PFSK-1 (cell line): ENCODE measurements around the gene C10orf71.

Source experiments
- FOXP2 ChIP-seq: optimal IDR thresholded peaks from 2 replicates; pipeline ENCODE3; 2011; ENCODE audit warnings: borderline replicate concordance, control low read depth, inconsistent platforms; ENCODE audit not compliant: insufficient read depth; ENCODE audit errors: extremely low read length, extremely low read depth
- POLR2AphosphoS5 ChIP-seq: IDR thresholded peaks from 2 replicates; pipeline ENCODE4 v1.6.1; 2012; ENCODE audit warnings: low read depth, mild to moderate bottlenecking, control low read depth, low read length, moderate library complexity
- SIN3A ChIP-seq: IDR thresholded peaks from 2 replicates; pipeline ENCODE4 v1.6.1; 2012; ENCODE audit warnings: mild to moderate bottlenecking, low read length, moderate library complexity, borderline replicate concordance; ENCODE audit not compliant: insufficient read depth
- TAF1 ChIP-seq: IDR thresholded peaks from 2 replicates; pipeline ENCODE4 v1.6.1; 2012; ENCODE audit warnings: low read length, control low read depth, borderline replicate concordance; ENCODE audit not compliant: insufficient read depth
- TF ChIP-seq, protein P1 (sequence below), 2 experiments: IDR thresholded peaks; 2 replicates each; pipeline versions ENCODE4 v1.6.1 to v1.8.0; 2011 to 2012; ENCODE audit warnings: low read depth in 2 of 2, low read length in 2 of 2, control low read depth in 1 of 2, inconsistent platforms in 1 of 2, mild to moderate bottlenecking in 1 of 2, moderate library complexity in 1 of 2; ENCODE audit not compliant: insufficient read depth in 1 of 2

The C10orf71 gene

DNA sequence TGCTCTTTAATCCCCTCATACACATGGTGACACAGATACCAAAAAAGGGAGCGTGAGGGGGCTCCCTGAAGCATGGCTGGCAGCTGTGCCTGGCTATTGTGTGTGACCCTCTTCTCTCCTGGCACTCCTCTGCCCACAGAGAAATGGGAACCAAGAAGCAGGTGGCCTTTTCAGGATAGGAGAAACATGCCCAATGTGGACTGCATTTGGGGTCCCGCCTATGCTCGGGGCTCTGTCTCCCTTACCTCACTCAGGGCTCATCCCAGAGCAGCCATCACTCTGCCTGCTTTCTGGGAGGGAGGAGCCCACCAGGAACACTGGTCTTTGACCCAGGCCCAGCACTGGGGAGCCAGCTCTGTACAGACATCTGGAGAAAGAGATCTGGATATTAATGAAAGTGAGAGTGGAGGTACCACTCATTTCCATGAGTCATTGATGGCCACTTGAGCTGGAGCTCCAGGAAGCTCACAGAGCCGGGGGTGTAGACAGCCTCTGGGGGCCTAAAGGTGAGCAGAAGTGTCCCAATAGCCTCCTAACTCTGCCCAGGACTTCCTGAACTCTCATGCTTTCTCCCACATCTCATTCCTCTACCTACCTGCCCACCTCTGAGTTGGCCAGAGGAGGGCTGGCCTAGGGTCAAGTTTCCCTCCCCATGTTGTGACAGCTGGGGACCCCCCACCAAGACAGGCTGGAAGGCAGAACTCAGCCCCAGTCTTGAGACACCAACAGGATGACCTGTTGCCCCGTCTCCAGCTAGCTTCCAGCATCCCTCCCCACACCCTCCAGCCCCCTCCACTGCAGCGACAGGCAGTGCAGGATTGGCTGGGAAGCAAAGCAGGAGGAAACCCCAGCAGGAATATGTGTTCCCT is 54.3 kb downstream of the C10orf71 start:
- TF ChIP-seq, protein P1, sequence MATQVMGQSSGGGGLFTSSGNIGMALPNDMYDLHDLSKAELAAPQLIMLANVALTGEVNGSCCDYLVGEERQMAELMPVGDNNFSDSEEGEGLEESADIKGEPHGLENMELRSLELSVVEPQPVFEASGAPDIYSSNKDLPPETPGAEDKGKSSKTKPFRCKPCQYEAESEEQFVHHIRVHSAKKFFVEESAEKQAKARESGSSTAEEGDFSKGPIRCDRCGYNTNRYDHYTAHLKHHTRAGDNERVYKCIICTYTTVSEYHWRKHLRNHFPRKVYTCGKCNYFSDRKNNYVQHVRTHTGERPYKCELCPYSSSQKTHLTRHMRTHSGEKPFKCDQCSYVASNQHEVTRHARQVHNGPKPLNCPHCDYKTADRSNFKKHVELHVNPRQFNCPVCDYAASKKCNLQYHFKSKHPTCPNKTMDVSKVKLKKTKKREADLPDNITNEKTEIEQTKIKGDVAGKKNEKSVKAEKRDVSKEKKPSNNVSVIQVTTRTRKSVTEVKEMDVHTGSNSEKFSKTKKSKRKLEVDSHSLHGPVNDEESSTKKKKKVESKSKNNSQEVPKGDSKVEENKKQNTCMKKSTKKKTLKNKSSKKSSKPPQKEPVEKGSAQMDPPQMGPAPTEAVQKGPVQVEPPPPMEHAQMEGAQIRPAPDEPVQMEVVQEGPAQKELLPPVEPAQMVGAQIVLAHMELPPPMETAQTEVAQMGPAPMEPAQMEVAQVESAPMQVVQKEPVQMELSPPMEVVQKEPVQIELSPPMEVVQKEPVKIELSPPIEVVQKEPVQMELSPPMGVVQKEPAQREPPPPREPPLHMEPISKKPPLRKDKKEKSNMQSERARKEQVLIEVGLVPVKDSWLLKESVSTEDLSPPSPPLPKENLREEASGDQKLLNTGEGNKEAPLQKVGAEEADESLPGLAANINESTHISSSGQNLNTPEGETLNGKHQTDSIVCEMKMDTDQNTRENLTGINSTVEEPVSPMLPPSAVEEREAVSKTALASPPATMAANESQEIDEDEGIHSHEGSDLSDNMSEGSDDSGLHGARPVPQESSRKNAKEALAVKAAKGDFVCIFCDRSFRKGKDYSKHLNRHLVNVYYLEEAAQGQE (IDR thresholded peaks at IDR 0.05; ENCODE audit: insufficient read depth in 1 of 2, low read depth in 2 of 2, low read length in 2 of 2), result no peak
- TF ChIP-seq SIN3A, result no peak

DNA sequence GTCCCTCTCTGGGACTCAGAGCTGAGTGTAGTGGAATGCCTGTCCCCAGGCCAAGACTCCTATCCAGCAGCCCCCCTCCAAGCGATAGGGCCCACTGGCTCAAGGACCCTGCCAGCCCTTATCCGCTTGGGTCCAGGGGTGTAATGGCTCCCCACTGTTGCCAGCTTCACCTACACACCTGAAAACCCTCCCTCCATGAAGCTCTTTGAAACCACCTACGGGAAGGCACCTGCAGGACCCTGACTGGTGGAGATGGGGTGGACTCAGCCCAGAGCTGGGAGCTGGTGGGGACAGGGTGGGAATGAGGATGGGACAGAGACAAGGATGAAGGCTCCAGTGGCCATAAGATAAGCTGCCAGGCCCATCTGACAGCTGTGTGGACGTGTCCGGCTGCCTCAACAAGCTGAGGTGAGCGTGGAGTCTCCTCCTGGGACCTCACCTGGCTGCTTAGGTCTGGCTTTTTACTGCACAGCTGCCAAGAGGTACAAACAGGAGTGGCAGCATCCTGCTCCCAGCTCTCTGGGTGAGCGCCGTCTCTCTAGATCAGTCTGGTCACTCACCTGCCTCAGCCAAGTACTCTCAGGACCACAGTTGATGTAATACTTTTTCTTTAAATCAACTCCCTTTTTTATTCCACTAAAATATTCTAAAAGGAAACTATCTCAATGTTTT is 55.1 kb downstream of the C10orf71 start:
- TF ChIP-seq POLR2AphosphoS5 (no peak), SIN3A (no peak), TAF1 (no peak), FOXP2 (no peak)
- TF ChIP-seq, protein P1 (IDR thresholded peaks at IDR 0.05; ENCODE audit: insufficient read depth in 1 of 2, low read depth in 2 of 2, low read length in 2 of 2), result no peak

DNA sequence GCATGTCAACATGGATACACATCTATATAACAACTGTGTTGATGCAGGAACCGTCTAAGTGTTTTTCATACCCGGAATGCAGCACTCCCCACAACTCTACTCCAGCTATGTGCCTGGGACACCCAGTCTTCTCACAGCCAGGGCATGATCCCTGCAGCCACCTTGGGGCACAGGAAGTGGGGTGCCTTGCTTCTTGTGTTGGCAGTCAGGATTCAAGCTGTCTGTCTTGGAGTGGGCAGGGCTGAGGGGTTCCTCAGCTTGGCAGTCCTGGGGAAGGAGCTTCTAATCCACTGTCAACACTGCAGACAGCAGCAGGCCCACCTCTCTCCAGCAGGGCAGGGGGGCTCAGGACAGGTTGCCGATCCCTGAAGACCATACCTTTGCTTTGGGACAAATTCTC is 55.6 kb downstream of the C10orf71 start:
- TF ChIP-seq FOXP2 (no peak), POLR2AphosphoS5 (no peak), TAF1 (no peak), SIN3A (no peak)
- TF ChIP-seq, protein P1 (IDR thresholded peaks at IDR 0.05; ENCODE audit: insufficient read depth in 1 of 2, low read depth in 2 of 2, low read length in 2 of 2), result no peak

DNA sequence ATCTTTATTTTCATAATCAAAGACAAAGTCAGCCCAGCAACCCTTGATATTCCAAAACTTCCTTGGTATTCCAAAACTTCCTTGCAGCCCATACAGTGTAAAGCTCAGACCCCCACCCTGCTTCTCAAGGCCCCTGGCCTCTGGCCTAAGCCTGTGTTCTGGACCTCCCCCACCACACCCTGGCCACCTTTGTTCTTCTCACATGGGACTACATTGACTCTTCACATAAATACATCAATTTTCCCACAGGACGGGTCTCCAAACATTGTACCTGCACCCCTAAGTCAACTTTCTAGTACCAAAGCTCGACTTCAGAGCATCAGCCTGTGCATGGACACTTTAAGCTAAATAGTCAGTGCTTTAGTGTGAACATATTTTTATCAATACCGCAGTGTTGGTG is 56.3 kb downstream of the C10orf71 start:
- TF ChIP-seq, protein P1 (IDR thresholded peaks at IDR 0.05; ENCODE audit: insufficient read depth in 1 of 2, low read depth in 2 of 2, low read length in 2 of 2), result no peak
- TF ChIP-seq SIN3A, result no peak

DNA sequence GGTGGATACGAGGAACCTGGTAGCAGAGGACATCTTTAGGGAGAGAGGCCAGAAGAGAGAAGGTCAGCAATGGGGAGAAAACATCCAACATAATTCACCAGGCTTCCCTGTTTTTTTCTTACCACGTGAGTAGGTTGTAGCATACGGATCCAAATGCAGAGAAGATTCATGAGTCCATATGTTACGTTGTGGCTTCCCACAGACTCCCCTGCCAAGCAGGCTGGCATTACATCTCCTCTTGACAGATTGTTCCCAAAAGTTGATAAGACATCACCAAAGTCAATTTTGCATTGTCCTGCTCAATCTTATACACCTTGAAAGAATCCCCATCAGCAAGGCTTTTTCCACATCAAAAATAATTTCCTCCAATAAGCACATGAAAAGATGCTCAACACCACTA is 57.2 kb downstream of the C10orf71 start:
- TF ChIP-seq, protein P1 (IDR thresholded peaks at IDR 0.05; ENCODE audit: insufficient read depth in 1 of 2, low read depth in 2 of 2, low read length in 2 of 2), result no peak
- TF ChIP-seq FOXP2 (no peak), SIN3A (no peak), POLR2AphosphoS5 (no peak), TAF1 (no peak)
